ENCODE measurements around the gene GINS2.

GINS2 gene

GRCh38 chr16:85716022-85716679 lies 27.4 kb upstream of the GINS2 start:
- no peak for FAIRE-seq

- FAIRE-seq, result no peak
Measured at GRCh38 chr16:85715169-85716021, 26.6 kb upstream of the GINS2 start.

- no peak for FAIRE-seq
Measured at GRCh38 chr16:85712801-85713200, 24.0 kb upstream of the GINS2 start.

GRCh38 chr16:85711982-85712587 lies 23.3 kb upstream of the GINS2 start:
- no peak for FAIRE-seq

- no peak for FAIRE-seq
Measured at GRCh38 chr16:85710732-85711131, 22.0 kb upstream of the GINS2 start.

- FAIRE-seq, result no peak
Measured at GRCh38 chr16:85709766-85710585, 21.2 kb upstream of the GINS2 start.

- no peak for FAIRE-seq
Measured at GRCh38 chr16:85708338-85708737, 19.6 kb upstream of the GINS2 start.

GRCh38 chr16:85707528-85708095 lies 18.9 kb upstream of the GINS2 start:
- no peak for FAIRE-seq

- no peak for FAIRE-seq
Measured at GRCh38 chr16:85706449-85707034, 17.8 kb upstream of the GINS2 start.

GRCh38 chr16:85704900-85705846 lies 16.4 kb upstream of the GINS2 start:
- no peak for FAIRE-seq

- no peak for FAIRE-seq
Measured at GRCh38 chr16:85704011-85704410, 15.3 kb upstream of the GINS2 start.

- no peak for FAIRE-seq
Measured at GRCh38 chr16:85699628-85700027, 10.9 kb upstream of the GINS2 start.

GRCh38 chr16:85698935-85699558 lies 10.3 kb upstream of the GINS2 start:
- FAIRE-seq, result no peak

- FAIRE-seq, result no peak
Measured at GRCh38 chr16:85698459-85698891, 9.7 kb upstream of the GINS2 start.

GRCh38 chr16:85697431-85697830 lies 8.7 kb upstream of the GINS2 start:
- no peak for FAIRE-seq

GRCh38 chr16:85696781-85697180 lies 8.0 kb upstream of the GINS2 start:
- no peak for FAIRE-seq

GRCh38 chr16:85695196-85696128 lies 6.7 kb upstream of the GINS2 start:
- no peak for FAIRE-seq

- FAIRE-seq, result no peak
Measured at GRCh38 chr16:85690469-85691064, 1.8 kb upstream of the GINS2 start.

- no peak for FAIRE-seq
Measured at GRCh38 chr16:85689950-85690320, 1.2 kb upstream of the GINS2 start.

All from colon (tissue), 2 donors.